OCI-LY7 (cell line): ENCODE measurements around the gene TREML2. TPM values are rescaled to one million over a fixed set of nuclear protein-coding genes. Genes with fewer than 3 reads are reported as not detected.

Experiments used
- BruUV-seq: library from RNA; stranded (reverse); fragments of 400-500 nt; replicated peaks from 2 replicates; lab custom pipeline; 2021; lab: Mats Ljungman, UMichigan
- CTCF ChIA-PET: fragments of 300-600 bp; sonication (Branson Sonifier 250); formaldehyde crosslinking; loops from one replicate; lab custom pipeline; 2022; ENCODE audit warnings: antibody characterized with exemption; ENCODE audit not compliant: unreplicated experiment; lab: Charles Lee
- POLR2A ChIA-PET: fragments of 300-600 bp; sonication (Branson Sonifier 250); formaldehyde crosslinking; loops from one replicate; lab custom pipeline; 2022; ENCODE audit warnings: antibody characterized with exemption; lab: Charles Lee
- DNase-seq: peaks from one replicate; pipeline ENCODE4 v3.0.0-alpha.2; 2015; ENCODE audit warnings: low spot score
- H2AFZ ChIP-seq: fragments of 200-600 bp; sonication (generic), shearing (Covaris generic); 2 replicates; pipeline ENCODE4 v1.6.1; 2014; ENCODE audit warnings: mild to moderate bottlenecking, antibody characterized with exemption, low read length, moderate library complexity
- H3K27ac ChIP-seq: fragments of 200-600 bp; sonication (generic); 2 replicates; pipeline ENCODE4 v1.5.1; 2014; ENCODE audit warnings: mixed run types, low read depth, mild to moderate bottlenecking, moderate library complexity, low read length, inconsistent platforms; ENCODE audit not compliant: poor library complexity, severe bottlenecking
- H3K36me3 ChIP-seq: fragments of 200-600 bp; sonication (generic); 2 replicates; pipeline ENCODE4 v1.6.1; 2014; ENCODE audit warnings: mild to moderate bottlenecking, antibody characterized with exemption, low read length, moderate library complexity, mixed read lengths; ENCODE audit not compliant: insufficient read depth
- H3K4me1 ChIP-seq: fragments of 200-600 bp; sonication (generic); 2 replicates; pipeline ENCODE4 v1.5.1; 2014; ENCODE audit warnings: mild to moderate bottlenecking, low read length; ENCODE audit not compliant: insufficient read depth, poor library complexity, severe bottlenecking
- H3K4me2 ChIP-seq: fragments of 200-600 bp; sonication (generic); 2 replicates; pipeline ENCODE4 v1.6.1; 2014; ENCODE audit warnings: mild to moderate bottlenecking, low read length
- H3K4me3 ChIP-seq: fragments of 200-600 bp; sonication (generic); 2 replicates; pipeline ENCODE4 v1.5.1; 2014; ENCODE audit warnings: mild to moderate bottlenecking, low read depth, low read length; ENCODE audit not compliant: poor library complexity, severe bottlenecking
- H3K79me2 ChIP-seq: fragments of 200-600 bp; sonication (generic); 2 replicates; pipeline ENCODE4 v1.6.1; 2016; ENCODE audit warnings: low read depth, mild to moderate bottlenecking, low read length, moderate library complexity, mixed read lengths; ENCODE audit not compliant: insufficient read depth
- H3K9me2 ChIP-seq: fragments of 200-600 bp; sonication (generic); 2 replicates; pipeline ENCODE4 v1.6.1; 2016; ENCODE audit warnings: mild to moderate bottlenecking, low read length, mixed read lengths; ENCODE audit not compliant: insufficient read depth
- H3K9me3 ChIP-seq: fragments of 200-600 bp; sonication (generic); 2 replicates; pipeline ENCODE4 v1.6.1; 2014; ENCODE audit warnings: mild to moderate bottlenecking, mixed run types, low read length, mixed read lengths
- H4K20me1 ChIP-seq: fragments of 200-600 bp; sonication (generic); 2 replicates; pipeline ENCODE4 v1.6.1; 2014; ENCODE audit warnings: mild to moderate bottlenecking, antibody characterized with exemption, low read length, moderate library complexity, mixed read lengths; ENCODE audit not compliant: insufficient read depth
- EZH2phosphoT487 ChIP-seq: fragments of 200-600 bp; sonication (generic); IDR thresholded peaks from 2 replicates; pipeline ENCODE4 v1.6.1; 2018; ENCODE audit warnings: low read depth, borderline replicate concordance, mild to moderate bottlenecking, mixed run types, antibody characterized with exemption, low read length, moderate library complexity, mixed read lengths
- intact Hi-C: fragments of 100-400 bp; cut with micrococcal nuclease; formaldehyde crosslinking; loops from one replicate; pipeline ENCODE4 v1.10.0; 2022; ENCODE audit not compliant: unreplicated experiment
- total RNA-seq, 2 experiments: library from RNA; depleted of rRNA in 1 of 2; stranded (reverse); fragments of >200 nt in 1 of 2; shearing (Covaris generic) in 1 of 2; gene quantifications; 2 replicates each; pipeline ENCODE4 v1.2.3, GENCODE V29; 2014 to 2022
- TF ChIP-seq, protein P1 (sequence below): fragments of 200-600 bp; sonication (generic); conservative IDR thresholded peaks from 2 replicates; pipeline ENCODE4 v1.5.1; 2014; ENCODE audit warnings: mild to moderate bottlenecking, antibody characterized with exemption, low read length, moderate library complexity, mixed read lengths

Gene TREML2
- total RNA-seq, 2 experiments from 2014 or later: 5.5 to 17.4 TPM

DNA sequence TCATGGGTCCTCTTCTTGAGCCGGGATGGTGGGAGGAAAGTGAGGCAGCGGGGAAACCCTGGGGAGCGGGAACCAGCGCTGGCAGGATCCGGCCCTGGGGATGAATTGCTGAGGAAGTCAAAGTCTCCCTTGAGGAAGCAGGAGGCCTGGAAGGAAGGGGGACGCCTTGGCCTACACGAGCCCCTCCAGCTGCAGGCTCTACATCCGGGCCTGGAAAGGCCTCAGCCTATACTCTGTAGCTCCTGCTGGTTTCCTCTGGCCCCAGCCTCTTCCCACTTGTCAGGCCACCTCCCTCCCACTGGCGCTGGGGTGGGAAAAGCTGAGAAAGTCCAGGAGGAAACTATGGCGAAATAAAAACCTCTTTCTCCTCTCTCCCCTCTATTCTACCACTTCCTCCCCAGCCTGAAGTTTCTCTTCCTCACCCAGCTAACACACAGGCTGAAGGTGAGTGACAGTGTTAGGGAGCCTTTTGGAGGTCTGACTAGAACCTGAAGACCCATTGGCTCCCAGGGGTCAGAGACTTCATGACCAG lies 14.9 kb downstream of the TREML2 start:
- peak; percentile 14 for DNase-seq
- TF ChIP-seq, protein P1, sequence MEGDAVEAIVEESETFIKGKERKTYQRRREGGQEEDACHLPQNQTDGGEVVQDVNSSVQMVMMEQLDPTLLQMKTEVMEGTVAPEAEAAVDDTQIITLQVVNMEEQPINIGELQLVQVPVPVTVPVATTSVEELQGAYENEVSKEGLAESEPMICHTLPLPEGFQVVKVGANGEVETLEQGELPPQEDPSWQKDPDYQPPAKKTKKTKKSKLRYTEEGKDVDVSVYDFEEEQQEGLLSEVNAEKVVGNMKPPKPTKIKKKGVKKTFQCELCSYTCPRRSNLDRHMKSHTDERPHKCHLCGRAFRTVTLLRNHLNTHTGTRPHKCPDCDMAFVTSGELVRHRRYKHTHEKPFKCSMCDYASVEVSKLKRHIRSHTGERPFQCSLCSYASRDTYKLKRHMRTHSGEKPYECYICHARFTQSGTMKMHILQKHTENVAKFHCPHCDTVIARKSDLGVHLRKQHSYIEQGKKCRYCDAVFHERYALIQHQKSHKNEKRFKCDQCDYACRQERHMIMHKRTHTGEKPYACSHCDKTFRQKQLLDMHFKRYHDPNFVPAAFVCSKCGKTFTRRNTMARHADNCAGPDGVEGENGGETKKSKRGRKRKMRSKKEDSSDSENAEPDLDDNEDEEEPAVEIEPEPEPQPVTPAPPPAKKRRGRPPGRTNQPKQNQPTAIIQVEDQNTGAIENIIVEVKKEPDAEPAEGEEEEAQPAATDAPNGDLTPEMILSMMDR: no peak
- no peak for TF ChIP-seq EZH2phosphoT487
- H3K27ac ChIP-seq: no peak overlapping the region

DNA sequence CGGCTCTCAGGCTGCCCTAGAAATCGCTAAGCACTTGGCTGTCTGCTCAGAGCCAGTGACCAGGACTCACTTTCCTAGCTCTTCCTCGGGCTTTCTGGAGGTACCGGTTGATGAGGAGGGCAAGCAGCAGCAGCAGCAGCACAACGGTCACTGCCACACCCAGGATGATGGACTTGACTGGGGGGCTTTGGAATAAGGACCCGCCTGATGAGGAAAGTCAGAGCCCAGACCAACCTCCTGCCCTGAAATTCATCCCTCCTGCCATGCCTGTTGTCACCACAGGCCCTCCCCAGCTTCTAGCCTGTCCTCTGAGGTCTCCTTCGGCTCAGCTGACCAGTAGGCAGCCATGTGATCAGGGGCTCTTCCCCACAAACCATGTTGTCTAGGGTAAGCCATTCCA lies 16.2 kb downstream of the TREML2 start:
- Histone ChIP-seq H3K4me1 (peaks cover 30% of the 10 kb centered on the region), H2AFZ (no peak overlapping the region), H3K9me2 (no peaks in the 10 kb centered on the region), H3K4me2 (no peak overlapping the region), H3K9me3 (peaks cover 7% of the 10 kb centered on the region; the same call in 1 of the 2 replicates), H3K27ac (no peak overlapping the region), H3K4me3 (no peak overlapping the region), H3K36me3 (peaks cover 6% of the 10 kb centered on the region; the same call in 1 of the 2 replicates), H4K20me1 (no peaks in the 10 kb centered on the region), H3K79me2 (no peaks in the 10 kb centered on the region)
- DNase-seq: no peak
- ChIA-PET CTCF (interaction anchor here (1.0 kb wide), 1 partner anchor 12 kb away, joined by 3 read pairs; no protein-coding TSS in a partner anchor), POLR2A (interaction anchor here (2.0 to 3.4 kb wide), 4 partner anchors 11 to 17 kb away, joined by 5 to 16 read pairs (median 8); partner anchors contain the start of gene TREML2)
- no TSS peak for BruUV-seq
- no peak for TF ChIP-seq EZH2phosphoT487
- TF ChIP-seq, protein P1: no peak
- intact Hi-C loops: no loop called here

More for the DNA sequence above, 14.9 kb downstream of the TREML2 start:
- no peaks in the 10 kb centered on the region for H3K79me2 ChIP-seq
- peak overlapping the region; percentile 55; the same call in 1 of the 2 replicates for H2AFZ ChIP-seq
- no peaks in the 10 kb centered on the region for H3K9me2 ChIP-seq
- BruUV-seq: no TSS peak
- H3K4me2 ChIP-seq: 0 out of 2 replicates have a peak overlapping the region, but pooled peaks have one; percentile 18
- H3K4me1 ChIP-seq: peaks cover 30% of the 10 kb centered on the region
- intact Hi-C loops: no loop called here
- H3K9me3 ChIP-seq: peaks cover 16% of the 10 kb centered on the region; the same call in 1 of the 2 replicates
- no peak overlapping the region for H3K4me3 ChIP-seq
- CTCF ChIA-PET: interaction anchor here (1.0 kb wide), 2 partner anchors 10 to 14 kb away, joined by 3 read pairs; partner anchors contain the start of gene TREML2
- POLR2A ChIA-PET: interaction anchor here (0.6 to 3.4 kb wide), 5 partner anchors 10 to 1560 kb away, joined by 3 to 16 read pairs (median 7); partner anchors contain the start of genes TBCC and TREML2
- H3K36me3 ChIP-seq: peaks cover 19% of the 10 kb centered on the region
- no peaks in the 10 kb centered on the region for H4K20me1 ChIP-seq
